H1 (cell line): Measurements from ENCODE around the gene LTB. TPM values are rescaled to one million over a fixed set of nuclear protein-coding genes. Genes with fewer than 3 reads are reported as not detected.

Source experiments
- CTCF ChIA-PET: fragments of 300-600 bp; sonication (Branson Sonifier 250); formaldehyde crosslinking; loops from one replicate; lab custom pipeline; 2021; ENCODE audit not compliant: partially characterized antibody; lab: Charles Lee
- POLR2A ChIA-PET: fragments of 300-600 bp; sonication (Branson Sonifier 250); formaldehyde crosslinking; loops from one replicate; lab custom pipeline; 2021; ENCODE audit warnings: inconsistent platforms; ENCODE audit not compliant: partially characterized antibody; lab: Charles Lee
- DNase-seq, 2 experiments: peaks; one replicate each; pipeline versions ENCODE4 v3.0.0 to v3.0.0-alpha.2; 2010 to 2022; ENCODE audit warnings: low spot score in 2 of 2, low read depth in 1 of 2, mixed read lengths in 1 of 2
- FAIRE-seq: peaks from 2 replicates; lab custom pipeline; 2011; peaks lifted over from hg19 to GRCh38; lab: Jason Lieb, UNC
- H2AFZ ChIP-seq: 2 replicates; pipeline ENCODE4 v1.8.1; 2012; ENCODE audit warnings: low read length, inconsistent platforms
- H2AK5ac ChIP-seq: 2 replicates; pipeline ENCODE4 v1.6.1; 2013; ENCODE audit warnings: low read depth, low read length
- H2BK120ac ChIP-seq: replicated peaks from 2 replicates; pipeline ENCODE3; 2013; ENCODE audit warnings: low read depth, low read length, inconsistent platforms
- H2BK12ac ChIP-seq: 2 replicates; pipeline ENCODE4 v1.6.1; 2013; ENCODE audit warnings: low read depth, low read length
- H2BK15ac ChIP-seq: 2 replicates; pipeline ENCODE4 v1.6.1; 2013; ENCODE audit warnings: low read length
- H2BK20ac ChIP-seq: 2 replicates; pipeline ENCODE4 v1.6.1; 2013; ENCODE audit warnings: low read length
- H2BK5ac ChIP-seq: 2 replicates; pipeline ENCODE4 v1.6.1; 2013; ENCODE audit warnings: low read depth, low read length
- H3K14ac ChIP-seq: 2 replicates; pipeline ENCODE4 v1.6.1; 2013; ENCODE audit warnings: inconsistent platforms; ENCODE audit not compliant: insufficient read length
- H3K18ac ChIP-seq: 2 replicates; pipeline ENCODE4 v1.6.1; 2013; ENCODE audit warnings: low read length; ENCODE audit errors: extremely low read depth
- H3K23ac ChIP-seq: 2 replicates; pipeline ENCODE4 v1.6.1; 2013; ENCODE audit warnings: inconsistent platforms; ENCODE audit not compliant: insufficient read length
- H3K23me2 ChIP-seq: 2 replicates; pipeline ENCODE4 v1.6.1; 2013; ENCODE audit warnings: low read depth, low read length
- H3K27ac ChIP-seq: 2 replicates; pipeline ENCODE4 v1.6.1; 2011; ENCODE audit warnings: low read depth, low read length, inconsistent platforms
- H3K27me3 ChIP-seq, 4 experiments: replicated peaks in 1 of 4; 1 replicate in 1 of 4; 2 replicates in 3 of 4; pipeline versions ENCODE4 v1.6.1 to v1.8.1; 2011 to 2013; ENCODE audit warnings: low read length in 3 of 4, mild to moderate bottlenecking in 3 of 4, inconsistent platforms in 2 of 4, mixed read lengths in 2 of 4, moderate library complexity in 1 of 4; ENCODE audit not compliant: control insufficient read depth in 3 of 4, insufficient read depth in 3 of 4; ENCODE audit errors: extremely low read depth in 1 of 4
- H3K36me3 ChIP-seq, 4 experiments: 2 replicates each; pipeline versions ENCODE4 v1.6.1 to v1.8.1; 2011 to 2013; ENCODE audit warnings: mild to moderate bottlenecking in 4 of 4, low read length in 3 of 4, moderate library complexity in 2 of 4, control low read depth in 1 of 4, inconsistent platforms in 1 of 4; ENCODE audit not compliant: insufficient read depth in 4 of 4, control insufficient read depth in 2 of 4
- H3K4ac ChIP-seq: replicated peaks from 2 replicates; pipeline ENCODE3; 2013; ENCODE audit warnings: low read length, low read depth, mixed read lengths, inconsistent platforms; ENCODE audit not compliant: insufficient read length
- H3K4me1 ChIP-seq, 4 experiments: replicated peaks in 1 of 4; 1 replicate in 1 of 4; 2 replicates in 3 of 4; pipeline versions ENCODE4 v1.6.1 to v1.8.1; 2011 to 2013; ENCODE audit warnings: low read length in 3 of 4, inconsistent platforms in 2 of 4, mixed read lengths in 1 of 4; ENCODE audit not compliant: insufficient read depth in 4 of 4, control insufficient read depth in 3 of 4
- H3K4me2 ChIP-seq, 2 experiments: 2 replicates each; pipeline versions ENCODE4 v1.6.1 to v1.8.1; 2011 to 2013; ENCODE audit warnings: low read depth in 2 of 2, low read length in 2 of 2, control low read depth in 1 of 2, inconsistent platforms in 1 of 2, mild to moderate bottlenecking in 1 of 2; ENCODE audit not compliant: insufficient read depth in 1 of 2
- H3K4me3 ChIP-seq, 4 experiments: fragments of 200-600, 300-600 bp in 1 of 4; sonication (generic), shearing (Covaris generic), sonication (Bioruptor Twin) in 1 of 4; 2 replicates each; pipeline versions ENCODE4 v1.5.1 to v1.8.1; 2011 to 2016; ENCODE audit warnings: low read length in 4 of 4, low read depth in 3 of 4, control low read depth in 2 of 4, inconsistent platforms in 2 of 4, mild to moderate bottlenecking in 2 of 4, mixed read lengths in 1 of 4, moderate library complexity in 1 of 4; ENCODE audit not compliant: insufficient read depth in 2 of 4; ENCODE audit errors: extremely low read depth in 1 of 4
- H3K56ac ChIP-seq: replicated peaks from 2 replicates; pipeline ENCODE3; 2013; ENCODE audit warnings: low read depth, mild to moderate bottlenecking, mixed read lengths, low read length, inconsistent platforms; ENCODE audit not compliant: insufficient read length
- H3K79me1 ChIP-seq: 2 replicates; pipeline ENCODE4 v1.6.1; 2013; ENCODE audit warnings: low read depth, low read length, control low read depth
- H3K79me2 ChIP-seq, 2 experiments: 2 replicates each; pipeline versions ENCODE4 v1.6.1 to v1.8.1; 2012 to 2013; ENCODE audit warnings: low read length in 2 of 2, mild to moderate bottlenecking in 2 of 2, inconsistent platforms in 1 of 2; ENCODE audit not compliant: insufficient read depth in 2 of 2, control insufficient read depth in 1 of 2
- H3K9ac ChIP-seq, 4 experiments: replicated peaks in 1 of 4; 1 replicate in 1 of 4; 2 replicates in 3 of 4; pipeline versions ENCODE4 v1.6.1 to v1.8.1; 2011 to 2013; ENCODE audit warnings: low read depth in 3 of 4, low read length in 3 of 4, control low read depth in 2 of 4, mild to moderate bottlenecking in 2 of 4, moderate library complexity in 2 of 4, inconsistent platforms in 1 of 4; ENCODE audit errors: extremely low read depth in 1 of 4
- H3K9me3 ChIP-seq, 2 experiments: 2 replicates each; pipeline versions ENCODE4 v1.6.1 to v1.8.1; 2012 to 2013; ENCODE audit warnings: mild to moderate bottlenecking in 2 of 2, moderate library complexity in 2 of 2, control low read depth in 1 of 2, inconsistent platforms in 1 of 2, low read depth in 1 of 2, low read length in 1 of 2, mixed read lengths in 1 of 2; ENCODE audit not compliant: insufficient read depth in 2 of 2
- H4K20me1 ChIP-seq, 2 experiments: replicated peaks in 1 of 2; 2 replicates each; pipeline versions ENCODE3 to v1.8.1; 2011 to 2013; ENCODE audit warnings: inconsistent platforms in 2 of 2, low read length in 2 of 2, mild to moderate bottlenecking in 1 of 2; ENCODE audit not compliant: insufficient read depth in 2 of 2, control insufficient read depth in 1 of 2
- H4K5ac ChIP-seq: 2 replicates; pipeline ENCODE4 v1.6.1; 2013; ENCODE audit warnings: low read length, low read depth, mixed read lengths, inconsistent platforms; ENCODE audit not compliant: insufficient read length
- H4K8ac ChIP-seq: 2 replicates; pipeline ENCODE4 v1.8.0; 2013; ENCODE audit warnings: mild to moderate bottlenecking, moderate library complexity, low read length, inconsistent platforms; ENCODE audit not compliant: insufficient read depth; ENCODE audit errors: extremely low read depth
- H4K91ac ChIP-seq: replicated peaks from 2 replicates; pipeline ENCODE3; 2013; ENCODE audit warnings: low read length, mixed read lengths, inconsistent platforms; ENCODE audit not compliant: insufficient read length
- ASH2L ChIP-seq: fragments of 200-600, 300-600 bp; sonication (generic); IDR thresholded peaks from one replicate; pipeline ENCODE4 v1.7.1; 2017; ENCODE audit warnings: low read length
- CBX5 ChIP-seq: fragments of 300-800, 300-1000 bp; sonication (generic); IDR thresholded peaks from 2 replicates; pipeline ENCODE4 v1.7.1; 2016; ENCODE audit warnings: antibody characterized with exemption, low read length, low read depth
- CHD2 ChIP-seq: IDR thresholded peaks from 2 replicates; pipeline ENCODE4 v1.6.1; 2012; ENCODE audit warnings: low read length, improper control_type of control experiment
- EP300 ChIP-seq, 2 experiments: IDR thresholded peaks; 1 replicate in 1 of 2; 2 replicates in 1 of 2; pipeline ENCODE4 v1.6.1; 2011 to 2012; ENCODE audit warnings: low read depth in 2 of 2, low read length in 2 of 2, mild to moderate bottlenecking in 2 of 2, borderline replicate concordance in 1 of 2, inconsistent platforms in 1 of 2, moderate library complexity in 1 of 2
- EZH2 ChIP-seq: fragments of 200-600 bp; sonication (generic); IDR thresholded peaks from 2 replicates; pipeline ENCODE4 v1.7.1; 2012; ENCODE audit warnings: low read depth, mild to moderate bottlenecking, moderate library complexity, low read length, inconsistent platforms; ENCODE audit not compliant: severe bottlenecking
- NANOG ChIP-seq: IDR thresholded peaks from 2 replicates; pipeline ENCODE4 v1.6.1; 2011; ENCODE audit warnings: low read length, low read depth, mild to moderate bottlenecking, inconsistent platforms; ENCODE audit not compliant: insufficient read depth, poor library complexity, severe bottlenecking
- POLR2AphosphoS5 ChIP-seq: IDR thresholded peaks from 2 replicates; pipeline ENCODE4 v1.6.1; 2011; ENCODE audit warnings: low read depth, low read length
- SIX5 ChIP-seq: IDR thresholded peaks from 2 replicates; pipeline ENCODE4 v1.6.1; 2011; ENCODE audit warnings: mild to moderate bottlenecking, low read depth, low read length
- SRF ChIP-seq: IDR thresholded peaks from 2 replicates; pipeline ENCODE4 v1.6.1; 2011; ENCODE audit warnings: mild to moderate bottlenecking, low read depth, low read length, moderate library complexity
- WGBS, 2 experiments: shearing (Covaris generic) in 1 of 2; methylation state at CpG; one replicate each; pipeline versions ENCODE4 v1.1.6 to v1.1.7; 2013 to 2015; ENCODE audit warnings: low lambda C conversion rate in 2 of 2, mixed read lengths in 2 of 2, inconsistent platforms in 1 of 2, low coverage in 1 of 2, missing lambda C conversion rate in 1 of 2; ENCODE audit not compliant: insufficient replicate concordance in 2 of 2, insufficient coverage in 1 of 2, insufficient read length in 1 of 2; ENCODE audit errors: extremely low coverage in 1 of 2, missing lambda C conversion rate in 1 of 2; 5-methylcytosine and 5-hydroxymethylcytosine counted together
- polyA plus RNA-seq, 7 experiments: library from polyadenylated mRNA; depleted of rRNA in 3 of 7; stranded (reverse) in 5 of 7; unstranded in 2 of 7; fragments of >200 nt in 5 of 7; fragments of 200-250 nt in 2 of 7; gene quantifications; 1 replicate in 5 of 7; 2 replicates in 1 of 7; 4 replicates in 1 of 7; pipeline versions ENCODE4 v1.2.1 to v1.2.3, GENCODE V29; 2011 to 2013; ENCODE audit warnings: missing spikeins in 2 of 7, mixed read lengths in 2 of 7
- total RNA-seq: library from RNA; stranded (reverse); fragmentation: NEBNext Ultra II Directional; extraction: Animal tissue kit (Norgen Biotek cat#: 25700); gene quantifications from 2 replicates; pipeline ENCODE4 v1.2.1, GENCODE V29; 2021
- TF ChIP-seq, protein P1 (sequence below): IDR thresholded peaks from 2 replicates; pipeline ENCODE4 v1.6.1; 2011; ENCODE audit warnings: low read depth, mild to moderate bottlenecking, low read length; ENCODE audit not compliant: insufficient read depth

LTB gene
- total and polyA plus RNA-seq, 2 of the 8 experiments (the other 6 are each of a cell fraction or from before 2014, with no cell fraction given) = 0.43 to 0.47 TPM

DNA sequence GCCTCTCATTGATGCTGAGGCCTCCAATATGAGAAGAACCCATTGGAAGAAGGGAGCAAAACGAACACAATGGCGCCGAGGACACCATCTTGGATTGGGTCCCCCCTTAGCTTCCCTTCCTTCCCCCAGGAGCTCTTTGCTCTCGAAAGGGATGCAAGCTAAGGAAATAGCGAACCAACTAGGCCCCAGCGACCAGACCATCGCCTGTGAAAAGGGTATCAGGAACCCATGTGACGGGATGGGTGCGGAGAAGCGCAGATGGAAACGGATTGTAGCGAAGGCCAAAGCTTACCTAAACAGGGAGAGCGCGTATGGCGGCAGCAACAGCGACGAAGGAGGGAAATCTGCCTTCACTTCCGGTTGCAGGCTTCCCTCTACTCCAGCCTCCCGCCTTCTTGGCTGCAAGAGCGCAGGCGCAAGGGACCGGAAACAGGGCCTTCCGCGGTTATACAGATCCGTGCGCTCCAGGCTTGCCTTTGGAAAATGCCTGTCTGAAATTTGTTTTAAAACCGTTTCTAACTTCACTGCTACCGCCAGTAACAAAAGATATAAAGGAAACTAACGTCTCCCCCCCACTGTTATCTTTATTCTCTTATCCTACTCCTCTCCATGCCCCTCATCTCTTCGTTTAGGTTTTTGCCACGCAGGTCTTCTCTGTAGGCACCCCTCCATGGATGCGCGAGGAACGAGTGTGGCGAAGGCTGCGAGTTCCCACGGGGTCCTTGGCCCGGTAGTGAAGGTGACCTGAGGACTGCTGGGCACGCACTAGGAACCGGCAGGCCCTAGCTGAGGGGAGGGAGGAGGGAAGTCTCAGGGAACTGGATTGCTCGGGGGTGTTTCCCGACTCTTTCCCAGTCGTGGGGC is 40.3 kb downstream of the LTB start, which contains the start of gene DDX39B:
Gene DDX39B, minus strand, starts transcription at position 346 of the 864 bp plus-strand sequence. CDS start 1,471 bp downstream, outside the sequence.
- peaks cover 30 to 51% of the 10 kb centered on the region in 2 experiments for H3K79me2 ChIP-seq
- FAIRE-seq = peak; percentile 24
- TF ChIP-seq SIX5 = no peak
- TF ChIP-seq EP300 (IDR thresholded peaks at IDR 0.05; ENCODE audit: borderline replicate concordance in 1 of 2, low read depth in 2 of 2, low read length in 2 of 2) = peak in 1 of 2 experiments; percentile 20; a peak in 1 of 3 replicates
- no peak for TF ChIP-seq EZH2
- no peak for TF ChIP-seq CBX5
- TF ChIP-seq POLR2AphosphoS5 = peak; percentile 99
- peak; percentile 76 for TF ChIP-seq ASH2L
- peak; percentile 66; the same call in 1 of the 2 replicates for TF ChIP-seq CHD2
- TF ChIP-seq, protein P1, sequence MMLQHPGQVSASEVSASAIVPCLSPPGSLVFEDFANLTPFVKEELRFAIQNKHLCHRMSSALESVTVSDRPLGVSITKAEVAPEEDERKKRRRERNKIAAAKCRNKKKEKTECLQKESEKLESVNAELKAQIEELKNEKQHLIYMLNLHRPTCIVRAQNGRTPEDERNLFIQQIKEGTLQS = no peak
- no peak for TF ChIP-seq NANOG
- TF ChIP-seq SRF = no peak

More for the DNA sequence above, 40.3 kb downstream of the LTB start, which contains the start of gene DDX39B:
- peak within 1 kb of the TSS; percentile 96; the same call in 1 of the 2 replicates for H2BK12ac ChIP-seq
- peaks cover 4 to 18% (median 10%) of the 10 kb centered on the region in 4 experiments; a peak in 5 of 7 replicates for H3K4me1 ChIP-seq
- peaks cover 7% of the 10 kb centered on the region for H3K23me2 ChIP-seq
- H3K27ac ChIP-seq = peak within 1 kb of the TSS; percentile 99
- H3K4ac ChIP-seq = peak within 1 kb of the TSS; percentile 91
- H4K5ac ChIP-seq = peak within 1 kb of the TSS; percentile 92
- CTCF ChIA-PET = interaction anchor here (0.7 to 24.7 kb wide), 9 partner anchors 9 to 75 kb away, joined by 3 to 613 read pairs (median 4); partner anchors contain the start of gene NCR3
- peak within 1 kb of the TSS; percentile 55 for H2BK15ac ChIP-seq
- no peaks in the 10 kb centered on the region for H3K9me3 ChIP-seq
- H4K20me1 ChIP-seq = peaks cover 20 to 26% of the 10 kb centered on the region in 2 experiments
- H3K56ac ChIP-seq = peak within 1 kb of the TSS; percentile 75
- H4K8ac ChIP-seq = peak within 1 kb of the TSS; percentile 100; the same call in 1 of the 2 replicates
- DNase-seq = peak; percentile 89 to 90
- no peak within 1 kb of the TSS for H2BK20ac ChIP-seq
- peak within 1 kb of the TSS; percentile 98 for H3K18ac ChIP-seq
- H3K14ac ChIP-seq = no peak within 1 kb of the TSS
- peak within 1 kb of the TSS; percentile 96 for H4K91ac ChIP-seq
- peak within 1 kb of the TSS; percentile 80; the same call in 1 of the 2 replicates for H2AFZ ChIP-seq
- H3K36me3 ChIP-seq = peaks cover 21 to 37% (median 33%) of the 10 kb centered on the region in 4 experiments
- peak within 1 kb of the TSS; percentile 97 to 100 (median 98) for H3K9ac ChIP-seq
- H2BK120ac ChIP-seq = no peak within 1 kb of the TSS
- peak within 1 kb of the TSS; percentile 99 for H2AK5ac ChIP-seq
- H3K79me1 ChIP-seq = no peaks in the 10 kb centered on the region; the same call in 1 of the 2 replicates
- 3% methylated on average over 43 of the region's 43 CpGs; no CpG with 5 or more reads in 1 of the 2 experiments for WGBS, 2 experiments
- H3K27me3 ChIP-seq = no peaks in the 10 kb centered on the region
- POLR2A ChIA-PET = interaction anchor here (0.6 to 18.4 kb wide), 66 partner anchors 9 to 971 kb away, joined by 3 to 428 read pairs (median 5); partner anchors contain the start of genes ABCF1, AIF1, APOM and BAG6
- peak within 1 kb of the TSS; percentile 71 to 86 for H3K4me2 ChIP-seq
- peak within 1 kb of the TSS; percentile 75 to 99 (median 97) for H3K4me3 ChIP-seq
- no peak within 1 kb of the TSS for H3K23ac ChIP-seq
- peak within 1 kb of the TSS; percentile 100 for H2BK5ac ChIP-seq
